ENCODE data around the gene CCDC88B. TPM values are rescaled to one million over a fixed set of nuclear protein-coding genes. Genes with fewer than 3 reads are reported as not detected.

The CCDC88B gene
- polyA plus RNA-seq, 1 donor from 2014 or later: 1.3 TPM

DNA sequence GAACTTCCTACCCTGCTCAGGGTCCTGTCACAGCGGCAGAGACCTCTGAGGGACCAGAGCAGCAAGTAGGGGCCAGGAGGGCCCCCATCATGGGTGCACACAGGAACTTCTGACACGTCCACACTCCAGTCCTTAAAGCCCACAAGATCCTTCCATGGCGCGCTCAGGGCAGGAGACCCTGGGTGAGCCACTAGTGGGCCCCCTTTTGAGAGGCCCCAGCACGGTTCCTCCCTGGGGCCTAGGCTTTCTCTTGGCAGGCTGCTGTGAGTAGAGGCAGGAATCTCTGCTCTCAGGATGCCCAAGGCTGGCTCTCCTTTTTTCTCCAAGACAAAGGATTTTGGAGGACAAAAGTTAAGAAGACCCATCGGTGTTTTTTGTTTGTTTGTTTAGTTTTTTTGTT is 41.3 kb downstream of the CCDC88B start:
- Histone ChIP-seq H3K27me3 (ENCODE audit: insufficient read depth, low read depth, low read length) (no peaks in the 10 kb centered on the region), H2AFZ (ENCODE audit: low read depth, low read length) (no peak overlapping the region), H3K9ac (ENCODE audit: low read length) (no peak overlapping the region), H3K4me3 (ENCODE audit: low read length) (no peak overlapping the region), H3K79me2 (replicated peaks; ENCODE audit: insufficient read depth, low read length) (no peaks in the 10 kb centered on the region), H3K4me2 (ENCODE audit: low read length) (no peak overlapping the region), H3K36me3 (ENCODE audit: insufficient read depth, low read length) (no peaks in the 10 kb centered on the region), H3F3A (ENCODE audit: insufficient read depth, low read length, poor library complexity, severe bottlenecking) (no peaks in the 10 kb centered on the region), H4K20me1 (ENCODE audit: insufficient read depth) (no peaks in the 10 kb centered on the region), H3K9me3 (ENCODE audit: low read length) (no peaks in the 10 kb centered on the region), H3K9me2 (ENCODE audit: insufficient read depth, low read length) (no peaks in the 10 kb centered on the region), H3K27ac (ENCODE audit: low read length) (no peak overlapping the region)
- TF ChIP-seq, protein P1, sequence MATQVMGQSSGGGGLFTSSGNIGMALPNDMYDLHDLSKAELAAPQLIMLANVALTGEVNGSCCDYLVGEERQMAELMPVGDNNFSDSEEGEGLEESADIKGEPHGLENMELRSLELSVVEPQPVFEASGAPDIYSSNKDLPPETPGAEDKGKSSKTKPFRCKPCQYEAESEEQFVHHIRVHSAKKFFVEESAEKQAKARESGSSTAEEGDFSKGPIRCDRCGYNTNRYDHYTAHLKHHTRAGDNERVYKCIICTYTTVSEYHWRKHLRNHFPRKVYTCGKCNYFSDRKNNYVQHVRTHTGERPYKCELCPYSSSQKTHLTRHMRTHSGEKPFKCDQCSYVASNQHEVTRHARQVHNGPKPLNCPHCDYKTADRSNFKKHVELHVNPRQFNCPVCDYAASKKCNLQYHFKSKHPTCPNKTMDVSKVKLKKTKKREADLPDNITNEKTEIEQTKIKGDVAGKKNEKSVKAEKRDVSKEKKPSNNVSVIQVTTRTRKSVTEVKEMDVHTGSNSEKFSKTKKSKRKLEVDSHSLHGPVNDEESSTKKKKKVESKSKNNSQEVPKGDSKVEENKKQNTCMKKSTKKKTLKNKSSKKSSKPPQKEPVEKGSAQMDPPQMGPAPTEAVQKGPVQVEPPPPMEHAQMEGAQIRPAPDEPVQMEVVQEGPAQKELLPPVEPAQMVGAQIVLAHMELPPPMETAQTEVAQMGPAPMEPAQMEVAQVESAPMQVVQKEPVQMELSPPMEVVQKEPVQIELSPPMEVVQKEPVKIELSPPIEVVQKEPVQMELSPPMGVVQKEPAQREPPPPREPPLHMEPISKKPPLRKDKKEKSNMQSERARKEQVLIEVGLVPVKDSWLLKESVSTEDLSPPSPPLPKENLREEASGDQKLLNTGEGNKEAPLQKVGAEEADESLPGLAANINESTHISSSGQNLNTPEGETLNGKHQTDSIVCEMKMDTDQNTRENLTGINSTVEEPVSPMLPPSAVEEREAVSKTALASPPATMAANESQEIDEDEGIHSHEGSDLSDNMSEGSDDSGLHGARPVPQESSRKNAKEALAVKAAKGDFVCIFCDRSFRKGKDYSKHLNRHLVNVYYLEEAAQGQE (IDR thresholded peaks at IDR 0.05; ENCODE audit: borderline replicate concordance): no peak
- TF ChIP-seq POLR2AphosphoS5 (IDR thresholded peaks at IDR 0.05) (no peak), RAD21 (conservative IDR thresholded peaks at IDR 0.05) (no peak), TAF1 (IDR thresholded peaks at IDR 0.05; ENCODE audit: low read depth) (no peak), EP300 (conservative IDR thresholded peaks at IDR 0.05; ENCODE audit: poor library complexity, severe bottlenecking) (no peak), SMC3 (conservative IDR thresholded peaks at IDR 0.05; ENCODE audit: poor library complexity) (no peak), MXI1 (conservative IDR thresholded peaks at IDR 0.05; ENCODE audit: poor library complexity, severe bottlenecking) (no peak), EZH2 (IDR thresholded peaks at IDR 0.05; ENCODE audit: borderline replicate concordance, insufficient read depth, low read length, poor library complexity, severe bottlenecking) (no peak)
- TF ChIP-seq, protein P2, sequence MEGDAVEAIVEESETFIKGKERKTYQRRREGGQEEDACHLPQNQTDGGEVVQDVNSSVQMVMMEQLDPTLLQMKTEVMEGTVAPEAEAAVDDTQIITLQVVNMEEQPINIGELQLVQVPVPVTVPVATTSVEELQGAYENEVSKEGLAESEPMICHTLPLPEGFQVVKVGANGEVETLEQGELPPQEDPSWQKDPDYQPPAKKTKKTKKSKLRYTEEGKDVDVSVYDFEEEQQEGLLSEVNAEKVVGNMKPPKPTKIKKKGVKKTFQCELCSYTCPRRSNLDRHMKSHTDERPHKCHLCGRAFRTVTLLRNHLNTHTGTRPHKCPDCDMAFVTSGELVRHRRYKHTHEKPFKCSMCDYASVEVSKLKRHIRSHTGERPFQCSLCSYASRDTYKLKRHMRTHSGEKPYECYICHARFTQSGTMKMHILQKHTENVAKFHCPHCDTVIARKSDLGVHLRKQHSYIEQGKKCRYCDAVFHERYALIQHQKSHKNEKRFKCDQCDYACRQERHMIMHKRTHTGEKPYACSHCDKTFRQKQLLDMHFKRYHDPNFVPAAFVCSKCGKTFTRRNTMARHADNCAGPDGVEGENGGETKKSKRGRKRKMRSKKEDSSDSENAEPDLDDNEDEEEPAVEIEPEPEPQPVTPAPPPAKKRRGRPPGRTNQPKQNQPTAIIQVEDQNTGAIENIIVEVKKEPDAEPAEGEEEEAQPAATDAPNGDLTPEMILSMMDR (IDR thresholded peaks at IDR 0.05; ENCODE audit: poor library complexity, severe bottlenecking): no peak

DNA sequence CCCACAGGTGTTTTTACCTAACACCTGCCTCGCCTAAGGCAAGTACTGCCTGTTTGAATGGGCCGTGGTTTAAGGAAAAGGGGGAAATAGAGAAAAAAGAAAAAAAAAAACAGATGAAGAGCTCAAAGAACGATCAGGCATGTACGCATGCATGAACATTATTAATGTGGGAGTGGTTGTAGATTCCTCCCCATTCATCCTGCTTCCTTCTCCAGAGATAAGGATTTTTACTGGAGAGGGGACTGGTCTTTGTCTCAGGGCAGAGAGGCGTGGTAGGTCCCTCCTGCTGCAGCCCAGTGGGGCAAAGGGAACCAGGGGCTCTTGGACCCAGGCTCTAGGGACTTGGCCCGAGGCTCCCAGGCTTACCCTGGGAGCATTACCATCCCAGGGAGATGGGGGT is 42.0 kb downstream of the CCDC88B start:
- no peak for TF ChIP-seq RAD21 (conservative IDR thresholded peaks at IDR 0.05)
- H3K79me2 ChIP-seq (replicated peaks; ENCODE audit: insufficient read depth, low read length): no peaks in the 10 kb centered on the region
- no peaks in the 10 kb centered on the region for H3K9me3 ChIP-seq (ENCODE audit: low read length)
- H2AFZ ChIP-seq (ENCODE audit: low read depth, low read length): no peak overlapping the region
- no peaks in the 10 kb centered on the region for H3K9me2 ChIP-seq (ENCODE audit: insufficient read depth, low read length)
- no peak overlapping the region for H3K27ac ChIP-seq (ENCODE audit: low read length)
- H4K20me1 ChIP-seq (ENCODE audit: insufficient read depth): no peaks in the 10 kb centered on the region
- H3K9ac ChIP-seq (ENCODE audit: low read length): no peak overlapping the region
- H3K4me2 ChIP-seq (ENCODE audit: low read length): no peak overlapping the region
- no peaks in the 10 kb centered on the region for H3F3A ChIP-seq (ENCODE audit: insufficient read depth, low read length, poor library complexity, severe bottlenecking)
- no peaks in the 10 kb centered on the region for H3K36me3 ChIP-seq (ENCODE audit: insufficient read depth, low read length)
- H3K4me3 ChIP-seq (ENCODE audit: low read length): no peak overlapping the region
- H3K27me3 ChIP-seq (ENCODE audit: insufficient read depth, low read depth, low read length): no peaks in the 10 kb centered on the region

DNA sequence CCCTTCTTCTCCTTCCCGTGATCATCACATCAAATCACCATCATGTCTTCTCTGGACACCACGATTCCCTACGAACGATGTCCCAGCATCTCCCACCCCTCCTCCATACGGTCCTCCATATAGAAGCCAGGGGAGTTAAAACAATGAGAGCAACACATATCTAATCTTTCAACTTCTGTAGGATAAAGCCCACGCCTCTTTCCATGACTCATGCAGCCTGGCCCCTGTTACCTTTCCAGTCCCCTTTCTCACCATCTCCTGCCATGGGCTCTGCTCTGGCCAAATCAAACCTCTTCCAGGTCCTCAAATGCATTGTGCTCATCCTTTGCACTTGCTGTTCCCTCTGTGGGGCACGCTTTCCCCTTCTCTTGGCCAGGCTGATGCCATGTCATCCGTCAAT is 42.6 kb downstream of the CCDC88B start:
- H3K4me2 ChIP-seq (ENCODE audit: low read length): no peak overlapping the region
- no peak overlapping the region for H3K27ac ChIP-seq (ENCODE audit: low read length)
- TF ChIP-seq MXI1 (conservative IDR thresholded peaks at IDR 0.05; ENCODE audit: poor library complexity, severe bottlenecking) (no peak), TAF1 (IDR thresholded peaks at IDR 0.05; ENCODE audit: low read depth) (no peak), RAD21 (conservative IDR thresholded peaks at IDR 0.05) (no peak), POLR2AphosphoS5 (IDR thresholded peaks at IDR 0.05) (no peak), EZH2 (IDR thresholded peaks at IDR 0.05; ENCODE audit: borderline replicate concordance, insufficient read depth, low read length, poor library complexity, severe bottlenecking) (no peak), EP300 (conservative IDR thresholded peaks at IDR 0.05; ENCODE audit: poor library complexity, severe bottlenecking) (no peak), SMC3 (conservative IDR thresholded peaks at IDR 0.05; ENCODE audit: poor library complexity) (no peak)
- TF ChIP-seq, protein P2 (IDR thresholded peaks at IDR 0.05; ENCODE audit: poor library complexity, severe bottlenecking): no peak
- TF ChIP-seq, protein P1 (IDR thresholded peaks at IDR 0.05; ENCODE audit: borderline replicate concordance): no peak
- H3K79me2 ChIP-seq (replicated peaks; ENCODE audit: insufficient read depth, low read length): no peaks in the 10 kb centered on the region
- no peak overlapping the region for H3K4me3 ChIP-seq (ENCODE audit: low read length)
- no peaks in the 10 kb centered on the region for H3K9me2 ChIP-seq (ENCODE audit: insufficient read depth, low read length)
- H2AFZ ChIP-seq (ENCODE audit: low read depth, low read length): no peak overlapping the region
- no peak overlapping the region for H3K9ac ChIP-seq (ENCODE audit: low read length)
- H3K36me3 ChIP-seq (ENCODE audit: insufficient read depth, low read length): no peaks in the 10 kb centered on the region
- no peaks in the 10 kb centered on the region for H3K9me3 ChIP-seq (ENCODE audit: low read length)
- H3K27me3 ChIP-seq (ENCODE audit: insufficient read depth, low read depth, low read length): no peaks in the 10 kb centered on the region
- no peaks in the 10 kb centered on the region for H3F3A ChIP-seq (ENCODE audit: insufficient read depth, low read length, poor library complexity, severe bottlenecking)
- H4K20me1 ChIP-seq (ENCODE audit: insufficient read depth): no peaks in the 10 kb centered on the region

Measured in neural cell (in vitro differentiated cells).